Endothelial cell of umbilical vein (primary cell): ENCODE measurements around the gene SLAMF6. TPM values are rescaled to one million over a fixed set of nuclear protein-coding genes. Genes with fewer than 3 reads are reported as not detected.

Experiments
- BruUV-seq: library from RNA; stranded (reverse); fragments of 400-500 nt; replicated peaks from 2 replicates; lab custom pipeline; 2021; lab: Mats Ljungman, UMichigan
- CTCF ChIA-PET: fragments of 300-600, 350-600 bp; sonication (Branson Sonifier 250); formaldehyde crosslinking; loops from one replicate; lab custom pipeline; 2021; ENCODE audit warnings: antibody characterized with exemption, inconsistent platforms; lab: Charles Lee
- POLR2A ChIA-PET: fragments of 300-600, 350-600 bp; sonication (Branson Sonifier 250); formaldehyde crosslinking; loops from one replicate; lab custom pipeline; 2021; ENCODE audit warnings: antibody characterized with exemption, inconsistent platforms; lab: Charles Lee
- DNase-seq: peaks from one replicate; pipeline ENCODE4 v3.0.0-alpha.2; 2011; ENCODE audit warnings: low read depth, low spot score
- FAIRE-seq: peaks from 2 replicates; lab custom pipeline; 2011; peaks lifted over from hg19 to GRCh38; lab: Jason Lieb, UNC
- H2AFZ ChIP-seq: 2 replicates; pipeline ENCODE4 v1.6.0; 2012; ENCODE audit warnings: low read depth, low read length, control low read depth, inconsistent platforms
- H3K27ac ChIP-seq: 2 replicates; pipeline ENCODE4 v1.5.1; 2011; ENCODE audit warnings: low read depth, mild to moderate bottlenecking, control low read depth, low read length, moderate library complexity; ENCODE audit not compliant: insufficient read depth
- H3K27me3 ChIP-seq, 2 experiments: 2 replicates each; pipeline versions ENCODE4 v1.6.0 to v1.6.1; 2011; ENCODE audit warnings: low read length in 2 of 2, mixed read lengths in 1 of 2; ENCODE audit not compliant: control insufficient read depth in 2 of 2, insufficient read depth in 2 of 2
- H3K36me3 ChIP-seq, 2 experiments: 2 replicates in 1 of 2; 3 replicates in 1 of 2; pipeline ENCODE4 v1.5.1; 2011; ENCODE audit warnings: low read length in 2 of 2, mild to moderate bottlenecking in 1 of 2, moderate library complexity in 1 of 2; ENCODE audit not compliant: control insufficient read depth in 2 of 2, insufficient read depth in 2 of 2; ENCODE audit errors: extremely low read depth in 1 of 2
- H3K4me1 ChIP-seq: 3 replicates; pipeline ENCODE4 v1.5.1; 2011; ENCODE audit warnings: mild to moderate bottlenecking, low read length; ENCODE audit not compliant: control insufficient read depth, insufficient read depth; ENCODE audit errors: extremely low read depth
- H3K4me2 ChIP-seq: 2 replicates; pipeline ENCODE4 v1.6.1; 2011; ENCODE audit warnings: low read length, control low read depth, mixed read lengths; ENCODE audit not compliant: insufficient read depth
- H3K4me3 ChIP-seq, 3 experiments: fragments of 200-600 bp in 1 of 3; sonication (generic), shearing (Covaris generic) in 1 of 3; replicated peaks in 1 of 3; 2 replicates each; pipeline ENCODE4 v1.5.1; 2011 to 2016; ENCODE audit warnings: control low read depth in 3 of 3, low read length in 3 of 3, mild to moderate bottlenecking in 2 of 3, inconsistent platforms in 1 of 3, low read depth in 1 of 3, moderate library complexity in 1 of 3; ENCODE audit not compliant: insufficient read depth in 1 of 3
- H3K79me2 ChIP-seq: 2 replicates; pipeline ENCODE4 v1.6.0; 2012; ENCODE audit warnings: low read length, inconsistent platforms; ENCODE audit not compliant: control insufficient read depth, insufficient read depth
- H3K9ac ChIP-seq: replicated peaks from 2 replicates; pipeline ENCODE3; 2011; ENCODE audit warnings: low read length, control low read depth; ENCODE audit not compliant: insufficient read depth; ENCODE audit errors: extremely low read depth
- H3K9me1 ChIP-seq: replicated peaks from 3 replicates; pipeline ENCODE4 v1.6.0; 2011; ENCODE audit warnings: mild to moderate bottlenecking, low read length; ENCODE audit not compliant: control insufficient read depth, insufficient read depth; ENCODE audit errors: extremely low read depth
- H3K9me3 ChIP-seq: replicated peaks from 2 replicates; pipeline ENCODE4 v1.5.1; 2012; ENCODE audit warnings: low read length, inconsistent platforms; ENCODE audit not compliant: control insufficient read depth, insufficient read depth
- H4K20me1 ChIP-seq: replicated peaks from 2 replicates; pipeline ENCODE3; 2011; ENCODE audit warnings: mild to moderate bottlenecking, low read length; ENCODE audit not compliant: control insufficient read depth, insufficient read depth; ENCODE audit errors: extremely low read depth
- CTCF ChIP-seq, 2 donors: IDR thresholded peaks; 1 replicate in 1 of 2; 2 replicates in 1 of 2; pipeline ENCODE4 v1.5.1; 2011; ENCODE audit warnings: low read length in 2 of 2, mild to moderate bottlenecking in 2 of 2, moderate library complexity in 2 of 2, control low read depth in 1 of 2, inconsistent platforms in 1 of 2, low read depth in 1 of 2; ENCODE audit not compliant: insufficient read depth in 1 of 2; ENCODE audit errors: extremely low read depth in 1 of 2
- FOS ChIP-seq: IDR thresholded peaks from 2 replicates; pipeline ENCODE4 v1.6.1; 2011; ENCODE audit warnings: mild to moderate bottlenecking, low read length, moderate library complexity, borderline replicate concordance; ENCODE audit not compliant: insufficient read depth
- MYC ChIP-seq: IDR thresholded peaks from one replicate; pipeline ENCODE4 v1.6.1; 2011; ENCODE audit warnings: mild to moderate bottlenecking, low read depth, low read length
- POLR2A ChIP-seq: IDR thresholded peaks from 2 replicates; pipeline ENCODE4 v1.6.1; 2012; ENCODE audit warnings: low read depth, mild to moderate bottlenecking, control low read depth, low read length
- POLR2AphosphoS5 ChIP-seq: IDR thresholded peaks from 2 replicates; pipeline ENCODE4 v1.6.1; 2012; ENCODE audit warnings: low read depth, mild to moderate bottlenecking, control low read depth, low read length, moderate library complexity; ENCODE audit not compliant: insufficient read depth
- dilution Hi-C: fragments of 300-500 bp; cut with MboI; formaldehyde crosslinking; loops from one replicate; pipeline ENCODE4 v1.15.0; 2019; ENCODE audit warnings: low sequenced_read_pairs; ENCODE audit not compliant: extremely low pct_ligation_motif_present
- intact Hi-C: fragments of 100-400 bp; cut with micrococcal nuclease; formaldehyde crosslinking; loops from one replicate; pipeline ENCODE4 v1.10.0; 2022
- polyA plus RNA-seq, 4 experiments: library from polyadenylated mRNA; depleted of rRNA in 3 of 4; stranded (reverse) in 3 of 4; unstranded in 1 of 4; fragments of >200 nt; gene quantifications; 2 replicates each; pipeline versions ENCODE4 v1.2.1 to v1.2.3, GENCODE V29; 2011 to 2012; ENCODE audit warnings: missing spikeins in 1 of 4
- total RNA-seq: library from RNA; stranded (reverse); gene quantifications from 2 replicates; pipeline ENCODE4 v1.2.3, GENCODE V29; 2021

The SLAMF6 gene
- total and polyA plus RNA-seq, 2 donors (not counting 3 experiments of a cell fraction or from before 2014, with no cell fraction given), result not detected

GRCh38 chr1:160546942-160547341 is 23.9 kb upstream of the SLAMF6 start:
- H3K27me3 ChIP-seq, result peaks cover 0 to 3% of the 10 kb centered on the region in 2 experiments
- no peak overlapping the region for H3K9ac ChIP-seq
- H3K36me3 ChIP-seq, result no peaks in the 10 kb centered on the region
- no peak overlapping the region for H3K4me3 ChIP-seq
- no peak overlapping the region for H2AFZ ChIP-seq
- no peak overlapping the region for H3K4me2 ChIP-seq
- CTCF ChIA-PET, result interaction anchor here (1.4 kb wide), 1 partner anchor 8 kb away, joined by 3 read pairs; no protein-coding TSS in a partner anchor
- no peak for DNase-seq
- H3K4me1 ChIP-seq, result no peaks in the 10 kb centered on the region
- H3K27ac ChIP-seq, result no peak overlapping the region
- H4K20me1 ChIP-seq, result no peaks in the 10 kb centered on the region
- H3K79me2 ChIP-seq, result no peaks in the 10 kb centered on the region
- intact Hi-C loops, result no loop called here
- no peak for TF ChIP-seq MYC
- TF ChIP-seq FOS, result no peak
- no peak for FAIRE-seq
- no TSS peak for BruUV-seq
- dilution Hi-C loops, result no loop called here
- no peaks in the 10 kb centered on the region for H3K9me1 ChIP-seq
- no peaks in the 10 kb centered on the region for H3K9me3 ChIP-seq
- POLR2A ChIA-PET, result no interaction called here

- Histone ChIP-seq H3K9ac (no peak overlapping the region), H3K27me3 (peaks cover 0 to 3% of the 10 kb centered on the region in 2 experiments), H3K36me3 (no peaks in the 10 kb centered on the region), H3K4me1 (no peaks in the 10 kb centered on the region), H3K4me3 (no peak overlapping the region), H3K9me1 (no peaks in the 10 kb centered on the region), H3K4me2 (no peak overlapping the region), H3K79me2 (no peaks in the 10 kb centered on the region), H2AFZ (no peak overlapping the region), H3K27ac (no peak overlapping the region), H4K20me1 (no peaks in the 10 kb centered on the region), H3K9me3 (no peaks in the 10 kb centered on the region)
- TF ChIP-seq CTCF (IDR thresholded peaks at IDR 0.05; ENCODE audit: extremely low read depth in 1 of 2, insufficient read depth in 1 of 2, low read depth in 1 of 2, low read length in 2 of 2) (peak; percentile 14 to 43), POLR2A (no peak), POLR2AphosphoS5 (no peak)
- BruUV-seq, result no TSS peak
- intact Hi-C loops (loop anchor here (2.0 kb wide), 1 partner anchor 62 kb away; no protein-coding TSS in a partner anchor), dilution Hi-C loops (no loop called here)
- DNase-seq, result no peak
- ChIA-PET CTCF (interaction anchor here (1.4 to 1.9 kb wide), 2 partner anchors 61 to 63 kb away, joined by 4 to 5 read pairs; no protein-coding TSS in a partner anchor), POLR2A (no interaction called here)
- FAIRE-seq, result no peak
These were observed 21.6 kb upstream of the SLAMF6 start for GRCh38 chr1:160544647-160545046.
